GM12864 (cell line): ENCODE data around the gene C14orf180.

Experiments
- DNase-seq: peaks from one replicate; pipeline ENCODE4 v3.0.0-alpha.2; 2011; ENCODE audit warnings: low read depth
- H3K4me3 ChIP-seq: 2 replicates; pipeline ENCODE4 v1.5.1; 2011; ENCODE audit warnings: mild to moderate bottlenecking, low read depth, low read length, control low read depth
- TF ChIP-seq, protein P1 (sequence below): IDR thresholded peaks from 2 replicates; pipeline ENCODE4 v1.5.1; 2011; ENCODE audit warnings: low read depth, mild to moderate bottlenecking, moderate library complexity, low read length, control low read depth, inconsistent platforms; ENCODE audit errors: missing control alignments

The C14orf180 gene

DNA sequence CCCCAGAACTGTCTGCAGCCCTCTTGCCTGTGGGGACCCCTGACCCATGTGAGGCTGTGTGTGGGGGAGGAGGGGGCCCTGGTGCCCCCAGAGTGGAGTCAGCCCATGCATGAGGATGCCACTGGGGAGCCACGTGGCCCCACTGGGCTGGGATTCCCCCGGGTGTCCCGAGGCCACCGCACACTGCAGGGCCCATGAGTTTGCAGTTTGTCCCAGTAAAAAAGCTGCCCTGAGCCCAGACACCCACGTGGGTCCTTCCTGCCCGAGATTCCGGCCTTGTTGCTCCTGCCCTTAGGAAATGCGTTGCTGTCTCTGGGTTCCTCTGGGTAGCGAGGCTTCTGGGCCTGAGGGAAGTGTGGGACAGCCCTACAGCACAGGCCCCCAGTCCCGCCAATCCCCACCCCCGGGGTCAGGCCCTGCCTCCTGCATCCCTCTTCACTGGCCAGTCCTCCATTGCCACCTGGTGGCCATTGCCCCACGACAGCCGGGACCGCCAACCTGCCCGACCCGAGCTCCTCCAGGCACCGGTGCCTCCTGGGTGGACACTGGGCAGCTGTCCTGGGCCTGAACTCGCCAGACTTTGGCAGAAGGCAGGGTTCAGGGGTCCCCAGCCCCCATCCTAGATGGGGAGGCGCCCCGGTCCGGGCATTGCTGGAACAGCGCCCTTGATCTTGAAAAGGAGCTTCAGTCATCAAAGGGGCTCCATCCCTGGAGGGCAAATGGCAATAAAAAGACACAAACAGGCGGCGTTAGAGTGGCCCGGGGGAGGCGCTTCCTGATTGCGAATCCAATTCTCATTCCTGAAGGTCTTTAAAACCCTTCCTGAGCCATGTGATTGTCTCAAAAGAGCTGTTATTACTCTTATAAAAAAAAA, 15.6 kb upstream of the C14orf180 start:
- TF ChIP-seq, protein P1, sequence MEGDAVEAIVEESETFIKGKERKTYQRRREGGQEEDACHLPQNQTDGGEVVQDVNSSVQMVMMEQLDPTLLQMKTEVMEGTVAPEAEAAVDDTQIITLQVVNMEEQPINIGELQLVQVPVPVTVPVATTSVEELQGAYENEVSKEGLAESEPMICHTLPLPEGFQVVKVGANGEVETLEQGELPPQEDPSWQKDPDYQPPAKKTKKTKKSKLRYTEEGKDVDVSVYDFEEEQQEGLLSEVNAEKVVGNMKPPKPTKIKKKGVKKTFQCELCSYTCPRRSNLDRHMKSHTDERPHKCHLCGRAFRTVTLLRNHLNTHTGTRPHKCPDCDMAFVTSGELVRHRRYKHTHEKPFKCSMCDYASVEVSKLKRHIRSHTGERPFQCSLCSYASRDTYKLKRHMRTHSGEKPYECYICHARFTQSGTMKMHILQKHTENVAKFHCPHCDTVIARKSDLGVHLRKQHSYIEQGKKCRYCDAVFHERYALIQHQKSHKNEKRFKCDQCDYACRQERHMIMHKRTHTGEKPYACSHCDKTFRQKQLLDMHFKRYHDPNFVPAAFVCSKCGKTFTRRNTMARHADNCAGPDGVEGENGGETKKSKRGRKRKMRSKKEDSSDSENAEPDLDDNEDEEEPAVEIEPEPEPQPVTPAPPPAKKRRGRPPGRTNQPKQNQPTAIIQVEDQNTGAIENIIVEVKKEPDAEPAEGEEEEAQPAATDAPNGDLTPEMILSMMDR: peak; percentile 72
- no peak overlapping the region for H3K4me3 ChIP-seq
- DNase-seq: no peak

DNA sequence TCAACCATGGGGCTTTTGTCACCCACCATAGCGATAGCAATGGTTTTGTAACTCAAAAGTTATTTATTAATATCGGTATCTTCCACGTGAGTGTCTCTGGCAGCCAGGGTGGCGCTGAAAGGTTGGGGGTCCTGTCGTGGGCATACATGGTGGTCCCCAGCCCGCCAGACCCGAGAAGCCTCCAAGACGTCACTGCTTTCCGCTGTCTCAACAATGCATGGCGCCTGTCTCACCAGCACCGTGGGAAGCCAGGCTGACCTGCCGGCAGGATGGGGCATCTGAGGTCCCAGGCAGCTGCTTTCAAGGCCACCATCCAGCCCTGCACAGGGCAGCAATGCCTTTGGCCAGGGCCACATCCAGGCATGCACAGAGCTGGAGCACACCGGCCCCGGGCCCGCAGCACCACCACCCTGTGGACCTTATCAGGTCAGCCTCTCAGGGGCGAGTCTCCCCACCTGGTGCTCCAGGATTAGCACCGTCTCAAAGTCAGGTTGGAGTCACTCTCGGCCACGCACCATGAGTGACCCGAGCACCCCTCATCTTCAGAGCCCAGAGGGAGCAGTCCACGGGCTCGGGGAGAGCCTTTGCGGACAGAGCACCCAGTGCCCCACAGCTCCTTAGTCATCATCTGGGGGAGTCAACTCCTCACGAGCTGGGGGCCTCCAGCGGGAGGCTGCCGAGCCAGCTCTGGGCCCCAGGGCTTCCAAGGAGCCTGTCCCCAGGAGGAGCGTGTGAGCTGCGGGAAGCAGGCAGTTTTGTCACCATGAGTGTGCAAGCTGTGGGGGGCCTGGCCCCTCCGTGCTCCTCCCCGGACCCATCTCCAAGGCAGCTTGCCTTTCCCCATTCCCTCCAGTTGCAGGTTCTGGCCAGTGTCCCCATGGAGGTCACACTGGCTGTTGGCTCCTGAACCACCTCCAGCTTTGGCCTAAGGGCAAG, 14.6 kb upstream of the C14orf180 start:
- no peak overlapping the region for H3K4me3 ChIP-seq
- TF ChIP-seq, protein P1: no peak
- DNase-seq: no peak

DNA sequence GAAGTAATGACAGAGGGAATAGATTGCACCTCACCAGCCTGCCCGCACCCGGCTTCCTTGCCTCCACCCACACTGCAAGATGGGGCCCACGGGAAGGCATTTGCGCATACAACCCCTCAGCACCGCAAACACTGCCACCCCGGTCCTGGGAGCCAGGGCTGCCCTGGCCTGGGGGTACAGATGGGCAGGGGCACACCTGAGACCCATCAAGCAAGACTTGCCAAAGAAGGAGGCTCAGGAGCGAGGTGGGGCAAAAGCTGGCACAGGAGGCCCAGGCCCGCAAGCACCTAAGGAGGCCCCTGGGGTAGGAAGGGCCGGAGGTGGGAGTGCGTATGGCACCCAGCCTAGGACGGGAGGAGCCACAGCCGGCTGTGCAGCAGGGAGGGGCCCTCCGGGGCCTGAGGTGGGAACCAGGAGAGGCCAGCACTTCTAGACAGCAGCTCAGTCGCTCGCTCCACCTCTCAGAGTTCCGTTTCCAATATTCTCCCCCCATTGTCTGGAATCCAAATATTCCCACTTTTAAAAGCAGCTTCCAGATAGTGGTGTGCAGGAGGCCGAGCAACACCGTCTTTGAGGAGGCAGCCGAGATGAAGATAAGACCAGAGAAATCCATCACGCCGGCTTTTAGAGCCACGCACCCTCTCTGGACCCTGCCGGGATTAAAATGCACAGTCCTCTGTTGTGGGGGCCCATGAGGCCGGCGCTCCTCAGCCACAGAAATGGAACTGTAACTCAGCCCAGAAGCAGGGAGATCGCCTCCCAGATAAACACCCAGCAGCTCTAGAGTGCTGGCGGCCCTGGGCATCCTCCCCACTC, 12.2 kb upstream of the C14orf180 start:
- no peak for DNase-seq
- no peak overlapping the region for H3K4me3 ChIP-seq
- TF ChIP-seq, protein P1: no peak

DNA sequence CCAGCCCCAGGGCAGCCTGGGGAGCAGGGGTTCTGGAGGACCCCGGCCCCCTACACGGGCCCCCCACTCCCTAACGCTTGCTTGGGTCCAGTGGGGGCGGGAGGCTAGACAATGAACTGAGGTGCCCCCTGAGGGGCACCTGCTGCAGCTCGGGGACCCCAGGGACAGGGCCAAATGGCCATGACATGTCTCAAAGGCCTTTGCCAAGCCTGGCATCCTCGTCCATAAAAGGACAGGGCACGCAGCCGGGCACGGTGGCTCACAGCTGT, 11.7 kb upstream of the C14orf180 start:
- H3K4me3 ChIP-seq: no peak overlapping the region
- TF ChIP-seq, protein P1: no peak

DNA sequence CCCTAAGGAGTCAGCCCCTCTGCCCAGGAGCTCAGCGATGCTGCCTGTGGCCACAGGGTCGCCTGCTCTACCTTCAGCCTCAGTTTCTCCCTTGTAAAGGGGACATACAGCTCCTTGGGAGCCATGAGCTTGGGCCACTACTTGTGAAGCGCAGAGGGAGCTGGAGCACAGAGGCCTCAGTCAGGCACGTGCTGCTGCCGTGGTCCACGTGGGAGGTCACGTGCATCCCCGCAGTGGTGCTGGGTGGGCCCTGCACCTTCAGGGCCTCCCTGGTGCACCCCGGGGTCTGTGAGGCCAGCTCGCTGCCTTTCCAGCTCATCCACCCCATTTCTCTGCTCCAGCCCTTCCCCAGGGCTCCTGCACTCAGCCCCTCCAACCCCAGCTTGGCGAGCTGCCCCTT, 10.9 kb upstream of the C14orf180 start:
- H3K4me3 ChIP-seq: no peak overlapping the region
- DNase-seq: no peak
- TF ChIP-seq, protein P1: no peak

More for the DNA sequence above, 11.7 kb upstream of the C14orf180 start:
- DNase-seq: no peak

DNA sequence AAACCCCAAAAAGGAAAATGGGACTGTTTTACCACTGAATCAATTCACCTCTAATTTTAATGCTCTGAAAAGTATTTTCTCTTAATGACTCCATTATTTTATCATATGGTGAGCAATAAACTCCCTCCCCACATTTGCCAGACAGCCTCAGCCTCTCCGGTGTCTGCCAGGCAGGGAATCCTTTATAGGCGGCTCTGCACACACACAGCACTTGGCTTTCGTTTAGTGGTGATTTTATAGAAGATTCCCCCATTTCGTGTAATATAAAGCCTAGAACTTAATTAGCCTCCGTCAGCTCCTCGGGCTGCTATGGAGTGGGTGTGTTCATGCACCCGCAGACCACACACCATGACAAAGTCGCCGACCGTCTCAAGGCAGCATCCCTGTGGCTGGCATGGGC, 10.1 kb upstream of the C14orf180 start:
- H3K4me3 ChIP-seq: no peak overlapping the region
- no peak for DNase-seq
- TF ChIP-seq, protein P1: no peak
